ENCODE results near the gene PLB1. TPM values are rescaled to one million over a fixed set of nuclear protein-coding genes. Genes with fewer than 3 reads are reported as not detected.

PLB1 gene
- total and polyA plus RNA-seq, 9 of the 15 experiments (the other 6 are each of a cell fraction or from before 2014, with no cell fraction given), result 0.01 to 0.09 (median 0.07) TPM; not detected in 2

DNA sequence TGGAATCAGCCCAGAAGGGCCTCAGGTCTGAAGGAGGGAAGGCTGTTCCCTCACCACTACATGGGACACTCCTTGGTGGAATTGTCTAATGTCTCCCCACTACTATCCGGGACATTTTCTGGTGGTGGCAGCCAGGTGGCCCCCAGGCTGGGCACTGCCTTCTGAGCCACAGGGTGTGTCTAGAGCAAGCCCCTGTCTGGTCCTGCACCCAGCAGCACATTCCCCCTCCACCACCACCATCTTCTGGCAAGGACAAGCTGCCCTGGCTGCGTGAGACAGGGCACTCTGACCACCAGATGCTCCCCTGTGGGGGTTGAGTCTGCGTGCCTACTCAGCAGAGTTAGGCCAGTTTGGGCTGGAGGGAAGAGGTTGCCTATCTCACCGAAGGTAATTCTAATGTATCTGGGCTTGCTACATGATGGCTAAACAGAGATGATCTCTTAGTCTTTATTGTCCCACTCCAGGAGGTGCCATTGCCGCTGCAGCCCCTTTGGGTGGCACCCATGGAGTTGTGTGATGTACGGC is 106.3 kb downstream of the PLB1 start:
- ChIA-PET CTCF (ENCODE audit: low intra/inter-chr PET ratio) (no interaction called here), POLR2A (interaction anchor here (0.5 kb wide), 1 partner anchor 13 kb away, joined by 3 read pairs; no protein-coding TSS in a partner anchor)
- peaks cover 9 to 64% of the 10 kb centered on the region in 2 experiments; a peak in 4 of 5 replicates for H3K27me3 ChIP-seq (ENCODE audit: control insufficient read depth in 2 of 2, insufficient read depth in 2 of 2, low read length in 2 of 2)
- H3K9ac ChIP-seq (ENCODE audit: insufficient read depth in 1 of 2, low read depth in 2 of 2, low read length in 2 of 2), result no peak overlapping the region
- ATAC-seq (no peak), FAIRE-seq (no peak), DNase-seq (ENCODE audit: extremely low read depth in 1 of 4, low spot score in 3 of 4) (no peak)
- peaks cover 4% of the 10 kb centered on the region for H3K9me1 ChIP-seq (ENCODE audit: control insufficient read depth, insufficient read depth, low read length)
- intact Hi-C loops (cut with micrococcal nuclease), result no loop called here
- in situ Hi-C loops (cut with MboI), result no loop called here
- H2AFZ ChIP-seq (ENCODE audit: low read depth, low read length), result no peak overlapping the region
- H3K9me3 ChIP-seq (replicated peaks; ENCODE audit: control insufficient read depth, insufficient read depth, low read depth, low read length), result no peaks in the 10 kb centered on the region
- 7% methylated on average over 6 of the region's 6 CpGs for WGBS (ENCODE audit: insufficient coverage, low coverage, missing lambda C conversion rate)
- no TSS peak for BruUV-seq (replicated peaks)
- H4K20me1 ChIP-seq (replicated peaks; ENCODE audit: control insufficient read depth, insufficient read depth, low read length), result no peaks in the 10 kb centered on the region
- H3K79me2 ChIP-seq (ENCODE audit: control insufficient read depth, insufficient read depth, low read length), result no peaks in the 10 kb centered on the region
- no peak overlapping the region for H3K4me2 ChIP-seq (ENCODE audit: insufficient read depth, low read length)
- H3K36me3 ChIP-seq (ENCODE audit: control insufficient read depth, insufficient read depth, low read length), result no peaks in the 10 kb centered on the region
- no peak overlapping the region for H3K4me3 ChIP-seq
- H3K4me1 ChIP-seq (replicated peaks in 1 of 2; ENCODE audit: control insufficient read depth in 2 of 2, insufficient read depth in 2 of 2, low read length in 2 of 2), result no peaks in the 10 kb centered on the region
- no peak overlapping the region for H3K27ac ChIP-seq (ENCODE audit: extremely low read depth, low read depth, low read length)
- TF ChIP-seq, protein P1, sequence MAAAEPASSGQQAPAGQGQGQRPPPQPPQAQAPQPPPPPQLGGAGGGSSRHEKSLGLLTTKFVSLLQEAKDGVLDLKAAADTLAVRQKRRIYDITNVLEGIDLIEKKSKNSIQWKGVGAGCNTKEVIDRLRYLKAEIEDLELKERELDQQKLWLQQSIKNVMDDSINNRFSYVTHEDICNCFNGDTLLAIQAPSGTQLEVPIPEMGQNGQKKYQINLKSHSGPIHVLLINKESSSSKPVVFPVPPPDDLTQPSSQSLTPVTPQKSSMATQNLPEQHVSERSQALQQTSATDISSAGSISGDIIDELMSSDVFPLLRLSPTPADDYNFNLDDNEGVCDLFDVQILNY (CRISPR knock-in tag; IDR thresholded peaks at IDR 0.05), result no peak
- TF ChIP-seq ILK (tag; IDR thresholded peaks at IDR 0.05; ENCODE audit: borderline replicate concordance, low read depth) (no peak), ZKSCAN3 (CRISPR knock-in tag; IDR thresholded peaks at IDR 0.05) (no peak), ZNF316 (IDR thresholded peaks at IDR 0.05) (no peak), PML (IDR thresholded peaks at IDR 0.05; ENCODE audit: low read length) (no peak), TCFL5 (CRISPR knock-in tag; conservative IDR thresholded peaks at IDR 0.05) (no peak), ETS2 (tag; IDR thresholded peaks at IDR 0.05; ENCODE audit: borderline replicate concordance, poor library complexity, severe bottlenecking) (no peak), BRD4 (IDR thresholded peaks at IDR 0.05) (no peak), ZBTB1 (CRISPR knock-in tag; IDR thresholded peaks at IDR 0.05; ENCODE audit: borderline replicate concordance, low read depth) (no peak), NFRKB (IDR thresholded peaks at IDR 0.05; ENCODE audit: low read depth) (no peak), ZNF444 (CRISPR knock-in tag; IDR thresholded peaks at IDR 0.05) (no peak), ARID1B (IDR thresholded peaks at IDR 0.05) (no peak)
- TF ChIP-seq, protein P2, sequence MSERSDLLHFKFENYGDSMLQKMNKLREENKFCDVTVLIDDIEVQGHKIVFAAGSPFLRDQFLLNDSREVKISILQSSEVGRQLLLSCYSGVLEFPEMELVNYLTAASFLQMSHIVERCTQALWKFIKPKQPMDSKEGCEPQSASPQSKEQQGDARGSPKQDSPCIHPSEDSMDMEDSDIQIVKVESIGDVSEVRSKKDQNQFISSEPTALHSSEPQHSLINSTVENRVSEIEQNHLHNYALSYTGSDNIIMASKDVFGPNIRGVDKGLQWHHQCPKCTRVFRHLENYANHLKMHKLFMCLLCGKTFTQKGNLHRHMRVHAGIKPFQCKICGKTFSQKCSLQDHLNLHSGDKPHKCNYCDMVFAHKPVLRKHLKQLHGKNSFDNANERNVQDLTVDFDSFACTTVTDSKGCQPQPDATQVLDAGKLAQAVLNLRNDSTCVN (CRISPR knock-in tag; IDR thresholded peaks at IDR 0.05), result no peak
- TF ChIP-seq, protein P3, sequence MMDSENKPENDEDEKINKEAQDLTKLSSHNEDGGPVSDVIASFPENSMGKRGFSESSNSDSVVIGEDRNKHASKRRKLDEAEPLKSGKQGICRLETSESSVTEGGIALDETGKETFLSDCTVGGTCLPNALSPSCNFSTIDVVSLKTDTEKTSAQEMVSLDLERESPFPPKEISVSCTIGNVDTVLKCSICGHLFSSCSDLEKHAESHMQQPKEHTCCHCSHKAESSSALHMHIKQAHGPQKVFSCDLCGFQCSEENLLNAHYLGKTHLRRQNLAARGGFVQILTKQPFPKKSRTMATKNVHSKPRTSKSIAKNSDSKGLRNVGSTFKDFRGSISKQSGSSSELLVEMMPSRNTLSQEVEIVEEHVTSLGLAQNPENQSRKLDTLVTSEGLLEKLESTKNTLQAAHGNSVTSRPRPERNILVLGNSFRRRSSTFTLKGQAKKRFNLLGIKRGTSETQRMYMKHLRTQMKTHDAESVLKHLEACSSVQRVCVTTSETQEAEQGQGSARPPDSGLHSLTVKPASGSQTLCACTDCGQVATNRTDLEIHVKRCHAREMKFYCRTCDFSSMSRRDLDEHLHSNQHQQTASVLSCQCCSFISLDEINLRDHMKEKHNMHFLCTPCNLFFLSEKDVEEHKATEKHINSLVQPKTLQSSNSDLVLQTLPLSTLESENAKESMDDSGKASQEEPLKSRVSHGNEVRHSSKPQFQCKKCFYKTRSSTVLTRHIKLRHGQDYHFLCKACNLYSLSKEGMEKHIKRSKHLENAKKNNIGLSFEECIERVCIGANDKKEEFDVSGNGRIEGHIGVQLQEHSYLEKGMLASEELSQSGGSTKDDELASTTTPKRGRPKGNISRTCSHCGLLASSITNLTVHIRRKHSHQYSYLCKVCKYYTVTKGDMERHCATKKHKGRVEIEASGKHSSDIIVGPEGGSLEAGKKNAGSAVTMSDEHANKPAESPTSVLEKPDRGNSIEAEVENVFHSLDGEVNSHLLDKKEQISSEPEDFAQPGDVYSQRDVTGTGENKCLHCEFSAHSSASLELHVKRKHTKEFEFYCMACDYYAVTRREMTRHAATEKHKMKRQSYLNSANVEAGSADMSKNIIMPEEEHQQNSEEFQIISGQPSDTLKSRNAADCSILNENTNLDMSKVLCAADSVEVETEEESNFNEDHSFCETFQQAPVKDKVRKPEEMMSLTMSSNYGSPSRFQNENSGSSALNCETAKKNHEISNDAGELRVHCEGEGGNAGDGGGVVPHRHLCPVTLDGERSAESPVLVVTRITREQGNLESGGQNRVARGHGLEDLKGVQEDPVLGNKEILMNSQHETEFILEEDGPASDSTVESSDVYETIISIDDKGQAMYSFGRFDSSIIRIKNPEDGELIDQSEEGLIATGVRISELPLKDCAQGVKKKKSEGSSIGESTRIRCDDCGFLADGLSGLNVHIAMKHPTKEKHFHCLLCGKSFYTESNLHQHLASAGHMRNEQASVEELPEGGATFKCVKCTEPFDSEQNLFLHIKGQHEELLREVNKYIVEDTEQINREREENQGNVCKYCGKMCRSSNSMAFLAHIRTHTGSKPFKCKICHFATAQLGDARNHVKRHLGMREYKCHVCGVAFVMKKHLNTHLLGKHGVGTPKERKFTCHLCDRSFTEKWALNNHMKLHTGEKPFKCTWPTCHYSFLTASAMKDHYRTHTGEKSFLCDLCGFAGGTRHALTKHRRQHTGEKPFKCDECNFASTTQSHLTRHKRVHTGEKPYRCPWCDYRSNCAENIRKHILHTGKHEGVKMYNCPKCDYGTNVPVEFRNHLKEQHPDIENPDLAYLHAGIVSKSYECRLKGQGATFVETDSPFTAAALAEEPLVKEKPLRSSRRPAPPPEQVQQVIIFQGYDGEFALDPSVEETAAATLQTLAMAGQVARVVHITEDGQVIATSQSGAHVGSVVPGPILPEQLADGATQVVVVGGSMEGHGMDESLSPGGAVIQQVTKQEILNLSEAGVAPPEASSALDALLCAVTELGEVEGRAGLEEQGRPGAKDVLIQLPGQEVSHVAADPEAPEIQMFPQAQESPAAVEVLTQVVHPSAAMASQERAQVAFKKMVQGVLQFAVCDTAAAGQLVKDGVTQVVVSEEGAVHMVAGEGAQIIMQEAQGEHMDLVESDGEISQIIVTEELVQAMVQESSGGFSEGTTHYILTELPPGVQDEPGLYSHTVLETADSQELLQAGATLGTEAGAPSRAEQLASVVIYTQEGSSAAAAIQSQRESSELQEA (IDR thresholded peaks at IDR 0.05; ENCODE audit: low read depth), result no peak

Measured in K562 (cell line).